Measurements from ENCODE around the gene TMC1.

The TMC1 gene

DNA sequence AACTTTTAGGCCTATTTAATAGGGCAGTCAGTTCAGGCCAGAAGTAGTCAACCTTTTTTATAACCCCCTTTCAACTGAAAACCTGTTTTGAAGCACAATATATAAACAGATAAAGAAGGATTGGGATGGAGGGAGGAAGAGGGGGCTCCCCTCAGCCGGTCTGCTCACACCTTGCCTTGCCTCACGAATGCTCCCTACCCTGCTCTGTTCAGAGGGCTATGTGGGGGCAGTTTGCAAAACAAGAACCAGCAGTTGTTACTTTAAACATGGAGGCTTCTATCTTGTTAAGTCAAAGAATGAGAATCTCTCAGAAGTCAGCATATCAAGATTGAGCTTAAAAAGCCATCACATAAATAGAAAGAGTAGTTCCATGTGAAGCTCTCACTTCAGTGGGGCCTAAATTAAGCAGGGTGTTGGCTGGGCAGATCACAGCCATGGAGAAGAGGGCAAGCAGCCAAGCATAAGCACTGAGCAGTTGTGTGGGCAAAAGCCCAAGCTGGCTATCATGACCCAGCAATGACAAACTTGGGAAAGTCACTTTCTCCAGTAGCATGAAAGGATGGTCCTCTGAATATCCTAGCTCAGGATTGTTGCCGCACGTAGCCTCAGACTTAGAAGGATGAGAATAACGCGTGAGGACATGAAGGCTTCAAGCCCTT lies 360.8 kb downstream of the TMC1 start:
- TF ChIP-seq, protein P1, sequence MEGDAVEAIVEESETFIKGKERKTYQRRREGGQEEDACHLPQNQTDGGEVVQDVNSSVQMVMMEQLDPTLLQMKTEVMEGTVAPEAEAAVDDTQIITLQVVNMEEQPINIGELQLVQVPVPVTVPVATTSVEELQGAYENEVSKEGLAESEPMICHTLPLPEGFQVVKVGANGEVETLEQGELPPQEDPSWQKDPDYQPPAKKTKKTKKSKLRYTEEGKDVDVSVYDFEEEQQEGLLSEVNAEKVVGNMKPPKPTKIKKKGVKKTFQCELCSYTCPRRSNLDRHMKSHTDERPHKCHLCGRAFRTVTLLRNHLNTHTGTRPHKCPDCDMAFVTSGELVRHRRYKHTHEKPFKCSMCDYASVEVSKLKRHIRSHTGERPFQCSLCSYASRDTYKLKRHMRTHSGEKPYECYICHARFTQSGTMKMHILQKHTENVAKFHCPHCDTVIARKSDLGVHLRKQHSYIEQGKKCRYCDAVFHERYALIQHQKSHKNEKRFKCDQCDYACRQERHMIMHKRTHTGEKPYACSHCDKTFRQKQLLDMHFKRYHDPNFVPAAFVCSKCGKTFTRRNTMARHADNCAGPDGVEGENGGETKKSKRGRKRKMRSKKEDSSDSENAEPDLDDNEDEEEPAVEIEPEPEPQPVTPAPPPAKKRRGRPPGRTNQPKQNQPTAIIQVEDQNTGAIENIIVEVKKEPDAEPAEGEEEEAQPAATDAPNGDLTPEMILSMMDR (IDR thresholded peaks at IDR 0.05; ENCODE audit: low read depth, low read length), result no peak
- DNase-seq (ENCODE audit: extremely low read depth, low read depth), result no peak

DNA sequence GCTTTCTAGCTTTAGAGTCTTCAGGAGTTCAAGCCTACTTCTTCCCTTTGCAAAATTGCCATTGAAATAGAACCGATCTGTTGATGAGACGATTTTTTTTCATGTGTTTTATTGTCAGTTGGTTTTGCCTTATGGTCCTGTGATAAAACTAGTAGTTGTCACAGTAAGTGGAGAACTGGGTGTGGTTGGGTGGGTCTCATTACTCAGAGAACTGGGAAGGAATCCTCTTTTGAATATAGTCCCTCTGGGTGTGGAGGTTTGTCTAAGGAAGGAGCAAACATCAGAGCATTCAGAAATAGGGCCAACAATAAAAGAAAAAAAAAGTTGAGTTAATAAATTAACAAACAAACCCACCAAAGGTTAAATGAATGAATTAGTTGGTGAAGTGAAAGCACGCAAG lies 362.5 kb downstream of the TMC1 start:
- DNase-seq (ENCODE audit: extremely low read depth, low read depth), result no peak
- TF ChIP-seq, protein P1 (IDR thresholded peaks at IDR 0.05; ENCODE audit: low read depth, low read length), result no peak

DNA sequence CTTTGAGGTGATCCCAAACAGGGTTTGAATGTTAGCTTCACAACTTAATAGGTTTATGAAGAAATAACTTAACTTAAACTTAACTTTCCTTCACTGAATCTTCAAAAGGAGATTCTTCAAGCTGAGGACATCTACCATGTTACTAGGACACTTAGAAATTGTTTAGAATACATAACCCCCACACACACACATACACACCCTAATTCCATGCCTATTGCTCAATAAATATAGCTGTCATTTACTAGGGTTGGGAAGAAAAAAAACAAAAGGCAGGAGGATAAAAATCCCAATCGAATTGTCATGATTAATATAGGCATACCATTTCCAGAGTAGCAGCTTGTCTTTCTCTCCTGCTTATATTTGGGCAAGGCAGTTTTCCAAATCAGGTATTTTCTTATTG lies 363.1 kb downstream of the TMC1 start:
- TF ChIP-seq, protein P1 (IDR thresholded peaks at IDR 0.05; ENCODE audit: low read depth, low read length), result no peak
- no peak for DNase-seq (ENCODE audit: extremely low read depth, low read depth)

Data from AG09319 (cell line).